ENCODE measurements around the gene LINGO1.
A peak's percentile ranks its signal among the peaks of the same experiment; 100 is the strongest.

The LINGO1 gene

DNA sequence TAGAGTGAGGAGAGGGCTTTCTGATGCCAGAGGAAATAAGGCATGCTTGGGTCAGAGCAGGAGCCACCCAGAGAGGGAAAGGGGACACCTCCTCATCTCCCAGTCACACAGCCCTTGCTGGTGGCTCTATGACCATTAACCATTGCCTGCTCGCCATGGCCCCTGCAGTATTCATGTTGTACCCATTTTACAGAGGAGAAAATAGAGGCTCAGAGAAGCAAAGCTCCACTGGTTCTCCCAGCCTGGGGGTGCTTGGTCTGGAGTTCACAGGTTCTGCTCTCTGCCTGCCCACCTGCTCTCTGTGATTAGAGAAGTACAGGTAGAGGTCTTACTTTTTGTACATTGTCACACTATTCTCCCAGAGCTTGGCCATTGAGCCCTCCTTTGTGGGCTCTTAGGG lies 56.2 kb downstream of the LINGO1 start:
- Histone ChIP-seq H3K36me3 (ENCODE audit: insufficient read depth, low read length) (no peaks in the 10 kb centered on the region), H3K9ac (ENCODE audit: low read depth, low read length) (no peak overlapping the region), H3K9me3 (ENCODE audit: insufficient read depth, low read depth, low read length) (no peaks in the 10 kb centered on the region), H3K4me3 (ENCODE audit: low read length) (no peak overlapping the region), H3K27ac (ENCODE audit: low read depth, low read length) (no peak overlapping the region), H3K27me3 (ENCODE audit: insufficient read depth, low read length) (no peaks in the 10 kb centered on the region), H3K4me1 (ENCODE audit: insufficient read depth, low read length) (no peaks in the 10 kb centered on the region)
- WGBS = 86% methylated on average over 1 of the region's 1 CpG

DNA sequence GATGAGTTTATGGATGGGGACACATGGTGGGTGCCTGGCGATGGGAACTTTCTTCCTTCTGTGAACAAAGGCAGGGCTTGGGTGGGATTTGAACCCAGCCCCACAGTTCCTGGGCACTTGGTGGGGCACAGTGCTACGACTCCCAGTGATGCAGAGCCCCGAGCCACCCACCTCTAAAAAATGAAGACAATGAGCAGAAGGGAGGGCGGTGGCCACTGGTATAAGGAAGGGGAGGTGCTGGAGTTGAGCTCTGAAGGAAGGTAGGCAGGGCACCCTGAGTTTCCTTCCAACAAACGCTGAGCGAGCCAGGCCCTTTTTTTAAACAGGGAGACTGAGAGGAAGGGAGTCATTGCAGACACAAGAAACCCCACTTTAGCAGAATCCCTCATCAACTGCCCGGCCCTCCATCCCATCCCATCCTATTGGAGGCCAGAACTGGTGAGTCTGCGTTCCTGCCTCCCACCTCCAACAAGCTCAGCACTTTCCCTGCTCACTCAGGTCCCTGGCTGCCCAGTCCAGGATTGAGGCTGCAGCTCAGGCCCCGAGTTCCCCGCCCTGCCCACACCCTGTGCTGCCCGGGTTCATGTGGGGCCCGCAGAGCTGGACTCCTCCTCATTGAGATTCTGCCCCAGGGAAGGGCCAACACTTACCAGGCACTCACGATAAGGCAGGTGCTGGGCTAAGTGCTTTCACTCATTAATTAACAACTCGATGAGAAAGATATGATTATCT lies 57.3 kb downstream of the LINGO1 start:
- 77% methylated on average over 14 of the region's 14 CpGs for WGBS
- no peaks in the 10 kb centered on the region for H3K9me3 ChIP-seq (ENCODE audit: insufficient read depth, low read depth, low read length)
- H3K27ac ChIP-seq (ENCODE audit: low read depth, low read length) = no peak overlapping the region
- no peaks in the 10 kb centered on the region for H3K4me1 ChIP-seq (ENCODE audit: insufficient read depth, low read length)
- H3K27me3 ChIP-seq (ENCODE audit: insufficient read depth, low read length) = no peaks in the 10 kb centered on the region
- H3K36me3 ChIP-seq (ENCODE audit: insufficient read depth, low read length) = no peaks in the 10 kb centered on the region
- no peak overlapping the region for H3K4me3 ChIP-seq (ENCODE audit: low read length)
- no peak overlapping the region for H3K9ac ChIP-seq (ENCODE audit: low read depth, low read length)

DNA sequence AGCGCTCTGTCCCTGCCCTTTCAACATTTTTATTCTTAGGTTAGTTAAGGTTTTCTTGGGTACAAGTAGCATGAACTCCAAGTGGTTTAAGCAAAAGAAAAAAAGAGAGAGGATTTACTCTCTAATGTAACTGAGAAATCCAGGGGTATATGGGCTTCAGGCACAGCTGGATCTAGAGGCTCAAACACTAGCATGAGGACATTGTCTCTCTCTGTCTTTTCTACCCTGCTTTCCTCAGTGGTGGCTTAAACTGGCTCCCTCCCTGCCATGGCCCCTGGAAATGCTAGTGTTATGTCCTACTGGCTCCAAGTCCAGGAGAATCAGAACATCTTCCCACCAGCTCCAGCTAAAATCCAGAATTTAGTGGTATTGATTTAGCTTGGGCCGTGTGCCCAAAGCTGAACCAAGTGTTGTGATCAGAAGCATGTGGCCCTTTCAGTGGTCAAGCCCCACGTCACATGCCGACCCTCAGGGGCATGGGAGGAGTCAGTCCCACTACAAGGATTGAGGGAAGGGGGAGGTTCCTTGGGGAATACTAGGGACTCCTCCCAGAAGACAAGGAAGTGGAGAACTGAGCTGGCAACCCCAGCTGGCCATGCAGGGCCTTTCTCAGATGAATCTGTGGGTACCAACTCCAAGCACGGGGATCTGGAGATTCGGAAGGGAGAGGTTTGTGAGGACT lies 58.0 kb downstream of the LINGO1 start:
- no peak overlapping the region for H3K4me3 ChIP-seq (ENCODE audit: low read length)
- H3K9me3 ChIP-seq (ENCODE audit: insufficient read depth, low read depth, low read length) = no peaks in the 10 kb centered on the region
- H3K9ac ChIP-seq (ENCODE audit: low read depth, low read length) = no peak overlapping the region
- H3K36me3 ChIP-seq (ENCODE audit: insufficient read depth, low read length) = no peaks in the 10 kb centered on the region
- H3K27ac ChIP-seq (ENCODE audit: low read depth, low read length) = no peak overlapping the region
- no peaks in the 10 kb centered on the region for H3K27me3 ChIP-seq (ENCODE audit: insufficient read depth, low read length)
- peaks cover 1% of the 10 kb centered on the region; the same call in 1 of the 2 replicates for H3K4me1 ChIP-seq (ENCODE audit: insufficient read depth, low read length)
- WGBS = 83% methylated on average over 5 of the region's 6 CpGs

DNA sequence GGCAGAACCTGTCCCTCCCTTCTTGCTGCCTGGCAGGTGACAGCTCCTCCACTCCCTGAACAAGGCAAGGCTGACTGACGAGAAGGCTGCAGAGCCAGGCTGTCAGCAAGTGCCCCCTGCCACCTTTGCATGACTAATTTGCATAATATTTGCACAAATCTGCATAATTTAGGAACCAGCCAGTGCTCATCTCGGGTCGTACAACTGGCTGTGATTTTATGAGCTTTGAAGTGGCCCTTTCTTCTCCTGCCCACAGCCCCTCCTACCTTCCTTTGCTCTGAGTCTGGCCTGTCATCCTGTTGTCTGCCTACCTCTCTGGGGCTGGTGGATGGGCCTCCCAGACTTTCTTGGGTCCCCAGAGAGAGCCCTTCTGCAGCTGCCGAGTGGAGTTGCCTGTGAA lies 58.9 kb downstream of the LINGO1 start:
- Histone ChIP-seq H3K27me3 (ENCODE audit: insufficient read depth, low read length) (no peaks in the 10 kb centered on the region), H3K27ac (ENCODE audit: low read depth, low read length) (no peak overlapping the region), H3K9ac (ENCODE audit: low read depth, low read length) (no peak overlapping the region), H3K4me3 (ENCODE audit: low read length) (no peak overlapping the region), H3K9me3 (ENCODE audit: insufficient read depth, low read depth, low read length) (no peaks in the 10 kb centered on the region), H3K4me1 (ENCODE audit: insufficient read depth, low read length) (peaks cover 10% of the 10 kb centered on the region), H3K36me3 (ENCODE audit: insufficient read depth, low read length) (no peaks in the 10 kb centered on the region)
- WGBS = 84% methylated on average over 4 of the region's 4 CpGs

DNA sequence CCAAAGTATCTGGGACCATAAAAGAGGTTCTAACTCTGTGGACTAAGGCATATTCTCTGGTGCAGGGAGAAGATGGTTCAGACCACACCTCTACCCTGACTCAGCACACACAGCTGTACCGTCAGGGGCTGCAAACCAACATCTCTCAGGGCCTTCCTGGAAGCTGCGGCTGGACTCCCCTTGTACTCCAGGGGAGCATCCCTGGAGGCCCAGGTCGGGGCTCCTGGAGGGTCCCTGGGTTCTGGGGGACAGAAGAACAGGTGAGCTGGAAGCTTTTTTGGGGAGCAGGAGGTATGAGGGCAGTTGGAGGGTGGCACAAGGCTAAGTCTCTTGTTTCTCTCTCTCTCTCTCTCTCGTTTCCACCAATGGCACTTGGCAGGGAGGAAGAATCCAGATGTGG lies 60.5 kb downstream of the LINGO1 start:
- H3K27ac ChIP-seq (ENCODE audit: low read depth, low read length) = no peak overlapping the region

DNA sequence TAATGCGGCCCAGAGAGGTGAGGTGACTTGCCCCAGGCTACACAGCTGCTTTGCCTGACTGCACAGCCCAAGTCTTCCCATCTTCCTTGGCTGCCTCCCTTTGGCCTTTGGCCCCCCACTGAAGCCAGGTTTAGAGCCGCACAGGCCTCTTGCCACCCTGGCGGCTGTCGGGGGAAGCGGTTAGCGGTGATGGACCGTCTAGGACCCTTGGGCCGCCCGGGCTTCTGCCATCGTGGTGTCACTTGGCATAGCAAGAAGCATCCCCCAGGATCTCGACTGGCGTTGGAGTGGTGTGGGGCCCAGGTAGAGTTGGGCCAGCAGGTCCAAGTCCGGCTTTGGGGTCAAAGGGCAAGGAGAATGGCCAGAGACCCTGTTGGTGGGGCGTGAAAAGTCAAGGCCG lies 61.0 kb downstream of the LINGO1 start:
- WGBS = 81% methylated on average over 15 of the region's 15 CpGs
- peaks cover 15% of the 10 kb centered on the region for H3K4me1 ChIP-seq (ENCODE audit: insufficient read depth, low read length)
- no peak overlapping the region for H3K4me3 ChIP-seq (ENCODE audit: low read length)
- no peak overlapping the region for H3K9ac ChIP-seq (ENCODE audit: low read depth, low read length)
- H3K27ac ChIP-seq (ENCODE audit: low read depth, low read length) = no peak overlapping the region
- no peaks in the 10 kb centered on the region for H3K9me3 ChIP-seq (ENCODE audit: insufficient read depth, low read depth, low read length)
- no peaks in the 10 kb centered on the region for H3K36me3 ChIP-seq (ENCODE audit: insufficient read depth, low read length)
- no peaks in the 10 kb centered on the region for H3K27me3 ChIP-seq (ENCODE audit: insufficient read depth, low read length)

More for the DNA sequence above, 60.5 kb downstream of the LINGO1 start:
- no peaks in the 10 kb centered on the region for H3K27me3 ChIP-seq (ENCODE audit: insufficient read depth, low read length)
- peaks cover 15% of the 10 kb centered on the region for H3K4me1 ChIP-seq (ENCODE audit: insufficient read depth, low read length)
- H3K36me3 ChIP-seq (ENCODE audit: insufficient read depth, low read length) = no peaks in the 10 kb centered on the region
- H3K9me3 ChIP-seq (ENCODE audit: insufficient read depth, low read depth, low read length) = no peaks in the 10 kb centered on the region
- H3K9ac ChIP-seq (ENCODE audit: low read depth, low read length) = no peak overlapping the region
- 95% methylated on average over 4 of the region's 4 CpGs for WGBS
- H3K4me3 ChIP-seq (ENCODE audit: low read length) = no peak overlapping the region

DNA sequence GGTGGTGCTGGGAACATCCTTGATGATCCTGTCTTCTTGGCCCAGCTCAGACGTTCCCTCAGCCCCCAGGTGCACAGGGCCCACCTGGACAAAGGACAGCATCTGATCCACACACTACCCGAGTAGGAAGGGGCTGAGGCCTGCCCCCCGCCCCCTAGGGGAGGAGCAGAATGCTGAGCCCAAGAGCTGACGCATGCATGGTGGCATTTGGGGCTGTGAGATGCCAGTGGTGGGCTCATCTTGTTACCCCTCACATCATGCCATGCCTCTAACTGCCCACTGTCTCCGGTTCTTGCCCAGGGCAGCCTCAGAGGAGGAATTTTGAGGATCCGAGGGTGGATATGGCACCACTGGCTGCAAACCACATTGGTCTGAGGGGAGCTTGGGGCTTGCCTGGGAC lies 61.5 kb downstream of the LINGO1 start:
- Histone ChIP-seq H3K4me3 (ENCODE audit: low read length) (no peak overlapping the region), H3K27me3 (ENCODE audit: insufficient read depth, low read length) (no peaks in the 10 kb centered on the region), H3K36me3 (ENCODE audit: insufficient read depth, low read length) (no peaks in the 10 kb centered on the region), H3K9ac (ENCODE audit: low read depth, low read length) (no peak overlapping the region), H3K27ac (ENCODE audit: low read depth, low read length) (no peak overlapping the region), H3K4me1 (ENCODE audit: insufficient read depth, low read length) (peaks cover 15% of the 10 kb centered on the region), H3K9me3 (ENCODE audit: insufficient read depth, low read depth, low read length) (no peaks in the 10 kb centered on the region)
- 88% methylated on average over 6 of the region's 6 CpGs for WGBS

DNA sequence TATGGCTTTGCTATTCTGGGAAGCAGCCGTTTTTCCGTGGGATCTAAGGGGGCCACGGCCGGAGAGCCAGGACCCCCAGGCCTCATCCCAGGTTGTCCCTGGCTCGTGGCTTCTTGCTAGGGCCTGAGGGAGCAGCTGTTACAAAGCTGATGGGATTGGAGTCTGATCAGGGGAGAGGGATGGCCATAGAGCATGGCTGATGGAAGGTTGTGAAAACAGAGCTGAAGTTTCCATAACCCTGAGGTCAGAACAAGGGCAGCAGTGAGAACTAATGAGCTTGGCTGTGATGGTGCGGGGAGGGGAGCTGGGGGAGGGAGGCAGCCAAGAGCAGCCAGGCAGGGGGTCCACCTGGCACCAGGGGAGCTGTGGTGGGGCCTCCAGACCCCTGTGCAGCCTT lies 63.0 kb downstream of the LINGO1 start:
- no peak overlapping the region for H3K27ac ChIP-seq (ENCODE audit: low read depth, low read length)
- H3K9me3 ChIP-seq (ENCODE audit: insufficient read depth, low read depth, low read length) = no peaks in the 10 kb centered on the region
- 75% methylated on average over 6 of the region's 6 CpGs for WGBS
- no peak overlapping the region for H3K9ac ChIP-seq (ENCODE audit: low read depth, low read length)
- no peaks in the 10 kb centered on the region for H3K36me3 ChIP-seq (ENCODE audit: insufficient read depth, low read length)
- peaks cover 15% of the 10 kb centered on the region for H3K4me1 ChIP-seq (ENCODE audit: insufficient read depth, low read length)
- no peak overlapping the region for H3K4me3 ChIP-seq (ENCODE audit: low read length)
- H3K27me3 ChIP-seq (ENCODE audit: insufficient read depth, low read length) = no peaks in the 10 kb centered on the region

DNA sequence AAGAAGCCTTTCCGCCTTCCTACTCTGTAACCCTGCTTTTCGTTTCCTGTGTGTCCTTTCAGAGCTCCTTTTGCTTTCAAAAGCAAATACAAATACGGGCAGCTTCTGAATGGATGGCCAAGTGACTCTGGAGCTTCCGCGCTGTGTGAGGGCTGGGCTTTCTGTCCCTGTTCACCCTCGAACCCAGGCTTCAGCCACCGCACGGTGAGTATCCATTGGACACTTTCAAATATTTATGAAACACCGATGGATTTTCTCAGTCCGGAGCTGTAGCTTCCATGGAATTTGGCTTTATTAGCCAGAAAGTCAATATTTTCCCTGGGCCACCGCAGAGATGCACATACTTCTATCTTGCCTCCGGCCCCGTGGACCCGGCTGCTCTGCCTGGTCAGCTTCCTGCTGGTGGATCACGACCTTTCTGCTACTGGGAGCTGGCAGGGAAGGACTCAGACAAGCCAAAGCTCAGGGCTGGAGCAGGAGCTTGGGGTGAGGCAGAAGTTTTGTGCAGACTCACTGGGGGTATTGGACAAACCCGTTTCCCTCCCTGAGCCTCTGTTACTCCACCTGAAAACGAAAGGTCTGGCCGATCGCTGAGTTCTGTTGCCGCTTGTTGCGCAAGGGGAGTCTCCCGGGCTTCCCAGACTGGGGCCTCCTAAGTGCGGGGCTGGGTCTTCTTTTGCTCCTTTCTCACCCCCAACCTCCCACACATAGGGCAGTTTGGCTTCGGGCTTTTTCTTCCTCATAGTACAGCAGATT lies 63.6 kb downstream of the LINGO1 start:
- Histone ChIP-seq H3K4me3 (ENCODE audit: low read length) (no peak overlapping the region), H3K9ac (ENCODE audit: low read depth, low read length) (0 out of 2 replicates have a peak overlapping the region, but pooled peaks have one; percentile 24), H3K4me1 (ENCODE audit: insufficient read depth, low read length) (peaks cover 15% of the 10 kb centered on the region), H3K27me3 (ENCODE audit: insufficient read depth, low read length) (no peaks in the 10 kb centered on the region), H3K36me3 (ENCODE audit: insufficient read depth, low read length) (no peaks in the 10 kb centered on the region), H3K9me3 (ENCODE audit: insufficient read depth, low read depth, low read length) (no peaks in the 10 kb centered on the region), H3K27ac (ENCODE audit: low read depth, low read length) (no peak overlapping the region)
- WGBS = 72% methylated on average over 24 of the region's 24 CpGs

DNA sequence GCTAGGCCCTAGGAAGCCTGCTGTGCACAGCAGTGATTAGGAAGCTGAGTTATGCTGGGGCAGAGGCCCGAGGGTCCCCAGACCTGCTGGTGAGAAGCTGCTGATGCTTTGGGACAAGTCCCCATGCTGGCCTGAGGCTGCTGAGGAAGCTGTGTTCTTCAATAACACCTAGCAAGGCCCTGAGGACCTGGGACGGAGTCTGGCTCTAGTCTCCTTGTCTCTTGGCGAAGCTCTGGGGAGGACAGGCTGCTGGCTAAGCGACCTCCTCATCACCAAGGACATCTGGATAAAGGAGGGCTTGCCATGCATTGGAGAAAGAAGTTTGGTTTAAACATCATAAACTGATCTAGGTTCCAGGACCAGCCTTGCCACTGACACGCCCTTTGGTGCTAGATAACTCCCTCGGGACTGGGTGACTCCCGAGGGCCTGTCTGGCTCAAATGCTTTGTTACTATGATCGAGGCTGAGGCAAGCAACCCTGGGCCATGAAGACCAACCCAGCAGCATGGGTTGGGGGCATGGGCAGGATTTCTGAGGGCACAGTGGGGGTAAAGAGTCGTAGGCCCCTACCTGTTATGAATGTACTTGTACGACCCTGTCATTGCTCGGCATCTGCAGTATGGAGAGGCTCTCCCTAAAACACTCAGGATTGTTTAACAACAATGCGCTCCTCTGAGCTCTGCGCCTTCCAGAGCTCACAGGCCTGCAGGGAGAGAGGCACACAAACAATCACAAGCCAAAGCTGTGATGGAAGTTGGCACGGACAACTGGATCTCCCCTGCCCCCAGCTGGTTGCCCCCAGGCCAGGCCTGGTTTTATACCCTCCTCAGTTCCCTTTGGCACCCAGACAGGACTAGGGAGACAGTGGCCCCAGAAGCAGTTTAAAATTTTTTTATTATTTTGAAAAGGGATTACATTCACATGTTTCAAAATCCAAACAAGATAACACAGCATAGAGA lies 64.4 kb downstream of the LINGO1 start:
- Histone ChIP-seq H3K4me3 (ENCODE audit: low read length) (no peak overlapping the region), H3K4me1 (ENCODE audit: insufficient read depth, low read length) (peaks cover 15% of the 10 kb centered on the region), H3K27ac (ENCODE audit: low read depth, low read length) (no peak overlapping the region), H3K36me3 (ENCODE audit: insufficient read depth, low read length) (no peaks in the 10 kb centered on the region), H3K27me3 (ENCODE audit: insufficient read depth, low read length) (no peaks in the 10 kb centered on the region), H3K9ac (ENCODE audit: low read depth, low read length) (no peak overlapping the region), H3K9me3 (ENCODE audit: insufficient read depth, low read depth, low read length) (no peaks in the 10 kb centered on the region)
- 91% methylated on average over 14 of the region's 14 CpGs for WGBS

All from HUES64 (cell line).